ENCODE measurements around the gene CAMK1D. TPM values are rescaled to one million over a fixed set of nuclear protein-coding genes. Genes with fewer than 3 reads are reported as not detected.
A peak's percentile ranks its signal among the peaks of the same experiment; 100 is the strongest.

Gene CAMK1D
- total and polyA plus RNA-seq, 2 of the 4 experiments (the other 2 are of a cell fraction) = 5.0 to 5.3 TPM

GRCh38 chr10:12529976-12530375, 180.6 kb downstream of the CAMK1D start:
- H3K27me3 ChIP-seq (ENCODE audit: control insufficient read depth, insufficient read depth, low read length) = no peaks in the 10 kb centered on the region
- intact Hi-C loops (cut with micrococcal nuclease) = no loop called here
- H4K5ac ChIP-seq (ENCODE audit: low read depth, low read length) = no peak overlapping the region
- no peak overlapping the region for H3K56ac ChIP-seq (ENCODE audit: extremely low read depth, insufficient read depth, low read length)
- TF ChIP-seq SMC3 (IDR thresholded peaks at IDR 0.05; ENCODE audit: low read depth, low read length) (no peak), CHD1 (IDR thresholded peaks at IDR 0.05; ENCODE audit: low read depth, low read length) (no peak), MXI1 (IDR thresholded peaks at IDR 0.05; ENCODE audit: borderline replicate concordance, low read depth, low read length) (no peak), NFE2L2 (IDR thresholded peaks at IDR 0.05; ENCODE audit: low read depth, low read length) (no peak), USF2 (IDR thresholded peaks at IDR 0.05; ENCODE audit: low read depth, low read length) (no peak), RAD21 (IDR thresholded peaks at IDR 0.05; ENCODE audit: low read length) (no peak), ELK1 (IDR thresholded peaks at IDR 0.05; ENCODE audit: borderline replicate concordance, low read depth, low read length) (no peak), RCOR1 (IDR thresholded peaks at IDR 0.05; ENCODE audit: insufficient replicate concordance, low read length) (no peak), MAZ (IDR thresholded peaks at IDR 0.05; ENCODE audit: borderline replicate concordance, low read depth, low read length) (no peak), POLR2A (IDR thresholded peaks at IDR 0.05; ENCODE audit: low read depth, low read length) (no peak), CTCF (conservative IDR thresholded peaks at IDR 0.05; ENCODE audit: low read depth, low read length) (no peak)
- CTCF ChIA-PET = no interaction called here
- ATAC-seq (ENCODE audit: low read depth) = peak; percentile 57
- 0 out of 2 replicates have a peak overlapping the region, but pooled peaks have one; percentile 5 for H3K18ac ChIP-seq (ENCODE audit: low read depth, low read length)
- no peak overlapping the region for H2AK9ac ChIP-seq (replicated peaks; ENCODE audit: low read depth, low read length, poor library complexity)
- H3K9me1 ChIP-seq (ENCODE audit: insufficient read depth, low read length) = no peaks in the 10 kb centered on the region
- no peaks in the 10 kb centered on the region for H3K36me3 ChIP-seq (ENCODE audit: control insufficient read depth, insufficient read depth, low read length)
- H4K8ac ChIP-seq (ENCODE audit: low read depth in 2 of 2, low read length in 2 of 2) = no peak overlapping the region
- peaks cover 3% of the 10 kb centered on the region; the same call in 1 of the 2 replicates for H3K4me1 ChIP-seq (ENCODE audit: control insufficient read depth, insufficient read depth, low read length)
- H3K23ac ChIP-seq (ENCODE audit: low read depth, low read length) = no peak overlapping the region
- no peak overlapping the region for H3K4ac ChIP-seq (ENCODE audit: low read depth, low read length)
- no peak overlapping the region for H3K27ac ChIP-seq (ENCODE audit: insufficient read depth, low read length)
- BruUV-seq (replicated peaks) = no TSS peak
- peaks cover 2% of the 10 kb centered on the region for H3K9me3 ChIP-seq (ENCODE audit: control insufficient read depth, insufficient read depth, low read length)
- no peak overlapping the region for H2BK20ac ChIP-seq (ENCODE audit: low read depth, low read length)
- dilution Hi-C loops (cut with HindIII; ENCODE audit: low sequenced_read_pairs, unreplicated experiment) = no loop called here
- H2AFZ ChIP-seq (replicated peaks; ENCODE audit: low read length, poor library complexity) = no peak overlapping the region
- no peak overlapping the region for H3K14ac ChIP-seq (replicated peaks; ENCODE audit: low read depth, low read length)
- 8% methylated on average over 2 of the region's 9 CpGs; no CpG with 5 or more reads in 1 of the 2 experiments for WGBS, 2 experiments (ENCODE audit: extremely low coverage in 2 of 2, insufficient read length in 1 of 2)
- H3K4me2 ChIP-seq (ENCODE audit: low read depth, low read length) = peak overlapping the region; percentile 8; the same call in 1 of the 2 replicates
- H2BK15ac ChIP-seq (ENCODE audit: low read depth, low read length) = no peak overlapping the region
- H4K91ac ChIP-seq (ENCODE audit: insufficient read depth, low read depth, low read length) = no peak overlapping the region
- H3K79me1 ChIP-seq (ENCODE audit: low read depth in 1 of 2, low read length in 2 of 2) = no peaks in the 10 kb centered on the region
- no peaks in the 10 kb centered on the region for H4K20me1 ChIP-seq (ENCODE audit: insufficient read depth, low read length)
- H2BK5ac ChIP-seq (ENCODE audit: low read depth, low read length, poor library complexity, severe bottlenecking) = no peak overlapping the region
- H2AK5ac ChIP-seq (ENCODE audit: low read depth, low read length) = no peak overlapping the region
- peak; percentile 24 for DNase-seq
- H2BK120ac ChIP-seq (ENCODE audit: low read depth, low read length) = no peak overlapping the region
- H3K4me3 ChIP-seq (ENCODE audit: insufficient read depth, low read depth, low read length) = no peak overlapping the region
- in situ Hi-C loops (cut with MboI; ENCODE audit: low sequenced_read_pairs) = no loop called here
- POLR2A ChIA-PET (ENCODE audit: unreplicated experiment) = no interaction called here
- no peak overlapping the region for H3K9ac ChIP-seq (ENCODE audit: low read depth, low read length)

Measured in IMR-90 (cell line).